Liver (tissue), 9 donors: ENCODE results near the gene PRSS8. TPM values are rescaled to one million over a fixed set of nuclear protein-coding genes. Genes with fewer than 3 reads are reported as not detected.

Experiments
- DNase-seq: peaks from one replicate; pipeline ENCODE4 v3.0.0-alpha.2; 2017; ENCODE audit warnings: low spot score
- H3K27ac ChIP-seq, 2 donors: one replicate each; pipeline ENCODE4 v1.7.0; 2013; ENCODE audit warnings: inconsistent platforms in 2 of 2, low read length in 2 of 2, control low read depth in 1 of 2, low read depth in 1 of 2, mild to moderate bottlenecking in 1 of 2
- H3K27me3 ChIP-seq, 4 donors: one replicate each; pipeline versions ENCODE4 v1.6.1 to v1.7.0; 2013; ENCODE audit warnings: low read length in 3 of 4, inconsistent platforms in 1 of 4, mild to moderate bottlenecking in 1 of 4, moderate library complexity in 1 of 4; ENCODE audit not compliant: control insufficient read depth in 4 of 4, insufficient read depth in 4 of 4
- H3K36me3 ChIP-seq, 4 donors: one replicate each; pipeline versions ENCODE4 v1.6.1 to v1.7.0; 2013; ENCODE audit warnings: low read length in 3 of 4, mild to moderate bottlenecking in 3 of 4, low read depth in 1 of 4, moderate library complexity in 1 of 4; ENCODE audit not compliant: control insufficient read depth in 4 of 4, insufficient read depth in 3 of 4
- H3K4me1 ChIP-seq, 4 donors: one replicate each; pipeline versions ENCODE4 v1.6.1 to v1.7.0; 2013; ENCODE audit warnings: low read length in 3 of 4, mild to moderate bottlenecking in 3 of 4, moderate library complexity in 1 of 4; ENCODE audit not compliant: control insufficient read depth in 4 of 4, insufficient read depth in 4 of 4
- H3K4me3 ChIP-seq, 3 donors: one replicate each; pipeline versions ENCODE4 v1.6.1 to v1.7.0; 2013; ENCODE audit warnings: low read length in 3 of 3, control low read depth in 1 of 3, low read depth in 1 of 3, mild to moderate bottlenecking in 1 of 3
- H3K9ac ChIP-seq, 2 donors: one replicate each; pipeline ENCODE4 v1.7.0; 2013; ENCODE audit warnings: low read length in 2 of 2, mild to moderate bottlenecking in 2 of 2, moderate library complexity in 2 of 2, control low read depth in 1 of 2, low read depth in 1 of 2
- H3K9me3 ChIP-seq, 4 donors: one replicate each; pipeline versions ENCODE4 v1.6.1 to v1.7.0; 2013; ENCODE audit warnings: low read length in 3 of 4; ENCODE audit not compliant: control insufficient read depth in 4 of 4
- ATF3 ChIP-seq: IDR thresholded peaks from 2 replicates; pipeline ENCODE4 v1.6.1; 2016; ENCODE audit warnings: antibody characterized with exemption
- EGR1 ChIP-seq, 2 donors: IDR thresholded peaks; 2 replicates each; pipeline ENCODE4 v1.6.1; 2016 to 2018; ENCODE audit warnings: antibody characterized with exemption in 2 of 2, low read depth in 2 of 2
- FOXA1 ChIP-seq: IDR thresholded peaks from 2 replicates; pipeline ENCODE4 v1.6.1; 2016; ENCODE audit warnings: antibody characterized with exemption
- GABPA ChIP-seq, 2 donors: IDR thresholded peaks in 1 of 2; conservative IDR thresholded peaks in 1 of 2; 2 replicates each; pipeline ENCODE4 v1.6.1; 2016; ENCODE audit warnings: antibody characterized with exemption in 2 of 2, mild to moderate bottlenecking in 1 of 2, moderate library complexity in 1 of 2
- HNF4A ChIP-seq, 2 donors: conservative IDR thresholded peaks; 2 replicates each; pipeline ENCODE4 v1.6.1; 2016; ENCODE audit warnings: antibody characterized with exemption in 2 of 2, mild to moderate bottlenecking in 2 of 2
- HNF4G ChIP-seq: IDR thresholded peaks from 2 replicates; pipeline ENCODE4 v1.6.1; 2016; ENCODE audit warnings: antibody characterized with exemption
- JUND ChIP-seq, 2 donors: IDR thresholded peaks; 2 replicates each; pipeline ENCODE4 v1.6.1; 2016; ENCODE audit warnings: antibody characterized with exemption in 2 of 2
- MAX ChIP-seq: IDR thresholded peaks from 2 replicates; pipeline ENCODE4 v1.6.1; 2016; ENCODE audit warnings: antibody characterized with exemption
- NR2F2 ChIP-seq: IDR thresholded peaks from 2 replicates; pipeline ENCODE4 v1.6.1; 2016; ENCODE audit warnings: antibody characterized with exemption
- RAD21 ChIP-seq, 2 donors: IDR thresholded peaks; 2 replicates each; pipeline ENCODE4 v1.6.1; 2016; ENCODE audit warnings: antibody characterized with exemption in 2 of 2, mild to moderate bottlenecking in 2 of 2
- RXRA ChIP-seq, 2 donors: IDR thresholded peaks; 2 replicates each; pipeline ENCODE4 v1.6.1; 2017 to 2018; ENCODE audit warnings: antibody characterized with exemption in 2 of 2, mild to moderate bottlenecking in 1 of 2
- SP1 ChIP-seq: IDR thresholded peaks from 2 replicates; pipeline ENCODE4 v1.6.1; 2018; ENCODE audit warnings: antibody characterized with exemption, mild to moderate bottlenecking
- TAF1 ChIP-seq: conservative IDR thresholded peaks from 2 replicates; pipeline ENCODE4 v1.6.1; 2016; ENCODE audit warnings: antibody characterized with exemption, mild to moderate bottlenecking
- YY1 ChIP-seq: IDR thresholded peaks from 2 replicates; pipeline ENCODE4 v1.6.1; 2016; ENCODE audit warnings: antibody characterized with exemption, mild to moderate bottlenecking
- ZBTB33 ChIP-seq: IDR thresholded peaks from 2 replicates; pipeline ENCODE4 v1.6.1; 2016; ENCODE audit warnings: antibody characterized with exemption
- WGBS: extraction: QIAGEN DNeasy Blood & Tissue Kit; methylation state at CpG from one replicate; pipeline ENCODE4 v1.1.7; 2013; 5-methylcytosine and 5-hydroxymethylcytosine counted together
- polyA plus RNA-seq, 2 donors: library from polyadenylated mRNA; stranded (reverse) in 1 of 2; unstranded in 1 of 2; fragments of 200-250 nt in 1 of 2; fragments of >200 nt in 1 of 2; fragmentation: Nextera tagmentation in 1 of 2; extraction: Ambion mirVana in 1 of 2; gene quantifications; one replicate each; pipeline versions ENCODE4 v1.2.1 to v1.2.3, GENCODE V29; 2013 to 2015
- total RNA-seq, 2 donors: library from RNA; depleted of rRNA; stranded (reverse); fragments of >200 nt; gene quantifications; one replicate each; pipeline ENCODE4 v1.2.3, GENCODE V29; 2014
- TF ChIP-seq, protein P1 (sequence below): fragments of 150-350 bp; IDR thresholded peaks from 2 replicates; pipeline ENCODE4 v1.5.1; 2017; ENCODE audit warnings: improper control_type of control experiment, low read depth, low read length; ENCODE audit not compliant: missing input control
- TF ChIP-seq, protein P2 (sequence below): IDR thresholded peaks from 2 replicates; pipeline ENCODE4 v1.6.1; 2016; ENCODE audit warnings: antibody characterized with exemption, mild to moderate bottlenecking
- donor health status: healthy.
- donor health status: healthy.
- donor health status: healthy.
- donor health status: healthy.
- donor health status: healthy.

The PRSS8 gene
- total and polyA plus RNA-seq, 4 donors, result 1.1 to 50.1 (median 8.4) TPM

DNA sequence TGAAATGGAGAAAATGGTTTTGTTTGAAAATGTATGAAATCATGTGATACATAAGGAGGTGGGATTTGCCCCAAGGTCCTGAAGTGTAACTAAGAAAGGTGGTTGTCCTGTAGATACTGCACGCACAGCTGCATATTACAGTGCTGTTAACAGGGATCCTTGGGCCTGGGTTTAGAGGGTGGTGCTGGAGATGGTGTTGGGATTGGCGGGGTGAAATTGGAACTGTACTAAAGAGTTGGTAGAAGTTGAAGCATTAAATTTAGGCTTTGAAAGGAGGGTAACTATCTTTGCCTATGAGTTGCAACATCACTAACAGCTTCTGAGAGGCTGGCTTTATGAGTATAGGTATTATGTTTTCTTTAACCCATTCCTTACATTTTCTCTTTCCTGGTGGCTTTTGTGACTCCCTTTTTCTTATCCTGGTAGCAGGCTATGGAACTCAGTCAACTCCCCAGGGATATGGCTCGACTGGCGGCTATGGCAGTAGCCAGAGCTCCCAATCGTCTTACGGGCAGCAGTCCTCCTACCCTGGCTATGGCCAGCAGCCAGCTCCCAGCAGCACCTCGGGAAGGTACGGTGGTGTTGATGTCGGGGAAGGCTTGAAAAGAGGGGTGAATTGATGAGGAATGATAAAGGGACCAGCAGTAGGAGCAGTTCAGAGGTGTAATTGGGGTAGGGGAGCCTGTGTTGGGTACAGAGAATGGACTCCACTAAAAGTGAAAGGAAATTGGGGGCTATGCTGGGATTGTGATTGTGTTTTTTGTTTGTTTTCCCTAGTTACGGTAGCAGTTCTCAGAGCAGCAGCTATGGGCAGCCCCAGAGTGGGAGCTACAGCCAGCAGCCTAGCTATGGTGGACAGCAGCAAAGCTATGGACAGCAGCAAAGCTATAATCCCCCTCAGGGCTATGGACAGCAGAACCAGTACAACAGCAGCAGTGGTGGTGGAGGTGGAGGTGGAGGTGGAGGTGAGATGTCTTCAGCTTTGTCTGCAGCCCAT lies 48.2 kb upstream of the PRSS8 start:
- WGBS, result 90% methylated on average over 10 of the region's 10 CpGs
- TF ChIP-seq SP1, result no peak
- TF ChIP-seq ZBTB33, result no peak
- TF ChIP-seq, protein P1, sequence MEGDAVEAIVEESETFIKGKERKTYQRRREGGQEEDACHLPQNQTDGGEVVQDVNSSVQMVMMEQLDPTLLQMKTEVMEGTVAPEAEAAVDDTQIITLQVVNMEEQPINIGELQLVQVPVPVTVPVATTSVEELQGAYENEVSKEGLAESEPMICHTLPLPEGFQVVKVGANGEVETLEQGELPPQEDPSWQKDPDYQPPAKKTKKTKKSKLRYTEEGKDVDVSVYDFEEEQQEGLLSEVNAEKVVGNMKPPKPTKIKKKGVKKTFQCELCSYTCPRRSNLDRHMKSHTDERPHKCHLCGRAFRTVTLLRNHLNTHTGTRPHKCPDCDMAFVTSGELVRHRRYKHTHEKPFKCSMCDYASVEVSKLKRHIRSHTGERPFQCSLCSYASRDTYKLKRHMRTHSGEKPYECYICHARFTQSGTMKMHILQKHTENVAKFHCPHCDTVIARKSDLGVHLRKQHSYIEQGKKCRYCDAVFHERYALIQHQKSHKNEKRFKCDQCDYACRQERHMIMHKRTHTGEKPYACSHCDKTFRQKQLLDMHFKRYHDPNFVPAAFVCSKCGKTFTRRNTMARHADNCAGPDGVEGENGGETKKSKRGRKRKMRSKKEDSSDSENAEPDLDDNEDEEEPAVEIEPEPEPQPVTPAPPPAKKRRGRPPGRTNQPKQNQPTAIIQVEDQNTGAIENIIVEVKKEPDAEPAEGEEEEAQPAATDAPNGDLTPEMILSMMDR, result no peak
- TF ChIP-seq RAD21 (IDR thresholded peaks at IDR 0.05), result no peak
- no peak for TF ChIP-seq MAX
- TF ChIP-seq ATF3, result no peak
- no peak for TF ChIP-seq HNF4A (conservative IDR thresholded peaks at IDR 0.05)
- TF ChIP-seq YY1, result no peak
- no peaks in the 10 kb centered on the region for H3K27me3 ChIP-seq
- no peaks in the 10 kb centered on the region for H3K9me3 ChIP-seq
- H3K4me3 ChIP-seq, result no peak overlapping the region
- no peak for DNase-seq
- H3K4me1 ChIP-seq, result peaks cover 7 to 36% (median 27%) of the 10 kb centered on the region in 4 donors
- no peak overlapping the region for H3K27ac ChIP-seq
- H3K36me3 ChIP-seq, result peaks cover 11 to 57% (median 53%) of the 10 kb centered on the region in 4 donors
- no peak overlapping the region for H3K9ac ChIP-seq

DNA sequence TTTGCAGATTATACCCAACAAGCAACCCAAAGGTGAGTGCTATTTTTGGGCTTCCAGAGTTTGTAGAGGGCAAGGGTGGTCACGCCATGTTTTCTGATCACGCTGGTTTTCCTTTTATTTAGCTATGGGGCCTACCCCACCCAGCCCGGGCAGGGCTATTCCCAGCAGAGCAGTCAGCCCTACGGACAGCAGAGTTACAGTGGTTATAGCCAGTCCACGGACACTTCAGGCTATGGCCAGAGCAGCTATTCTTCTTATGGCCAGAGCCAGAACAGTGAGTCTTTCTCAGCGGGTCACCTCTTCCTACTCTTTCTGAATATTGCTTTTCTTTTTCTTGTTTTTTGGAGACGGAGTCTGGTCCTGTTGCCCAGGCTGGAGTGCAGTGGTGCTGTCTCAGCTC lies 46.9 kb upstream of the PRSS8 start:
- no peak overlapping the region for H3K9ac ChIP-seq
- TF ChIP-seq SP1 (no peak), MAX (no peak), YY1 (no peak), NR2F2 (no peak), TAF1 (no peak), RXRA (IDR thresholded peaks at IDR 0.05) (no peak), HNF4G (no peak), EGR1 (IDR thresholded peaks at IDR 0.05; ENCODE audit: low read depth in 2 of 2) (no peak), ZBTB33 (no peak), JUND (IDR thresholded peaks at IDR 0.05) (no peak), GABPA (IDR thresholded peaks at IDR 0.05 in 1 of 2, conservative IDR thresholded peaks at IDR 0.05 in 1 of 2) (no peak), FOXA1 (no peak), HNF4A (conservative IDR thresholded peaks at IDR 0.05) (no peak), RAD21 (IDR thresholded peaks at IDR 0.05) (no peak)
- TF ChIP-seq, protein P2, sequence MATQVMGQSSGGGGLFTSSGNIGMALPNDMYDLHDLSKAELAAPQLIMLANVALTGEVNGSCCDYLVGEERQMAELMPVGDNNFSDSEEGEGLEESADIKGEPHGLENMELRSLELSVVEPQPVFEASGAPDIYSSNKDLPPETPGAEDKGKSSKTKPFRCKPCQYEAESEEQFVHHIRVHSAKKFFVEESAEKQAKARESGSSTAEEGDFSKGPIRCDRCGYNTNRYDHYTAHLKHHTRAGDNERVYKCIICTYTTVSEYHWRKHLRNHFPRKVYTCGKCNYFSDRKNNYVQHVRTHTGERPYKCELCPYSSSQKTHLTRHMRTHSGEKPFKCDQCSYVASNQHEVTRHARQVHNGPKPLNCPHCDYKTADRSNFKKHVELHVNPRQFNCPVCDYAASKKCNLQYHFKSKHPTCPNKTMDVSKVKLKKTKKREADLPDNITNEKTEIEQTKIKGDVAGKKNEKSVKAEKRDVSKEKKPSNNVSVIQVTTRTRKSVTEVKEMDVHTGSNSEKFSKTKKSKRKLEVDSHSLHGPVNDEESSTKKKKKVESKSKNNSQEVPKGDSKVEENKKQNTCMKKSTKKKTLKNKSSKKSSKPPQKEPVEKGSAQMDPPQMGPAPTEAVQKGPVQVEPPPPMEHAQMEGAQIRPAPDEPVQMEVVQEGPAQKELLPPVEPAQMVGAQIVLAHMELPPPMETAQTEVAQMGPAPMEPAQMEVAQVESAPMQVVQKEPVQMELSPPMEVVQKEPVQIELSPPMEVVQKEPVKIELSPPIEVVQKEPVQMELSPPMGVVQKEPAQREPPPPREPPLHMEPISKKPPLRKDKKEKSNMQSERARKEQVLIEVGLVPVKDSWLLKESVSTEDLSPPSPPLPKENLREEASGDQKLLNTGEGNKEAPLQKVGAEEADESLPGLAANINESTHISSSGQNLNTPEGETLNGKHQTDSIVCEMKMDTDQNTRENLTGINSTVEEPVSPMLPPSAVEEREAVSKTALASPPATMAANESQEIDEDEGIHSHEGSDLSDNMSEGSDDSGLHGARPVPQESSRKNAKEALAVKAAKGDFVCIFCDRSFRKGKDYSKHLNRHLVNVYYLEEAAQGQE, result no peak
- TF ChIP-seq, protein P1, result no peak

More for the DNA sequence above, 46.9 kb upstream of the PRSS8 start:
- Histone ChIP-seq H3K4me1 (peaks cover 7 to 37% (median 27%) of the 10 kb centered on the region in 4 donors), H3K36me3 (peaks cover 11 to 43% (median 41%) of the 10 kb centered on the region in 4 donors), H3K9me3 (no peaks in the 10 kb centered on the region), H3K4me3 (no peak overlapping the region), H3K27ac (no peak overlapping the region), H3K27me3 (no peaks in the 10 kb centered on the region)
- WGBS, result 70% methylated on average over 7 of the region's 7 CpGs
- no peak for DNase-seq
